ENCODE measurements around the gene RRAGC. TPM values are rescaled to one million over a fixed set of nuclear protein-coding genes. Genes with fewer than 3 reads are reported as not detected.

Gene RRAGC
- total RNA-seq, 6 experiments from 2014 or later, result 7.6 to 16.5 (median 8.6) TPM

- ATAC-seq (peak; percentile 99 to 100 (median 100)), DNase-seq (peak; percentile 97 to 98 (median 98))
- Histone ChIP-seq H3K9me3 (no peaks in the 10 kb centered on the region), H3K36me3 (no peaks in the 10 kb centered on the region), H3K27ac (peak within 1 kb of the TSS in 2 of 3 donors; percentile 44 to 45), H3K4me1 (peaks cover 0 to 16% (median 0%) of the 10 kb centered on the region in 4 donors), H3K4me3 (peak within 1 kb of the TSS; percentile 76 to 89 (median 79)), H3K27me3 (no peaks in the 10 kb centered on the region)
- intact Hi-C loops (cut with DNase I), result no loop called here
- TF ChIP-seq, protein P1, sequence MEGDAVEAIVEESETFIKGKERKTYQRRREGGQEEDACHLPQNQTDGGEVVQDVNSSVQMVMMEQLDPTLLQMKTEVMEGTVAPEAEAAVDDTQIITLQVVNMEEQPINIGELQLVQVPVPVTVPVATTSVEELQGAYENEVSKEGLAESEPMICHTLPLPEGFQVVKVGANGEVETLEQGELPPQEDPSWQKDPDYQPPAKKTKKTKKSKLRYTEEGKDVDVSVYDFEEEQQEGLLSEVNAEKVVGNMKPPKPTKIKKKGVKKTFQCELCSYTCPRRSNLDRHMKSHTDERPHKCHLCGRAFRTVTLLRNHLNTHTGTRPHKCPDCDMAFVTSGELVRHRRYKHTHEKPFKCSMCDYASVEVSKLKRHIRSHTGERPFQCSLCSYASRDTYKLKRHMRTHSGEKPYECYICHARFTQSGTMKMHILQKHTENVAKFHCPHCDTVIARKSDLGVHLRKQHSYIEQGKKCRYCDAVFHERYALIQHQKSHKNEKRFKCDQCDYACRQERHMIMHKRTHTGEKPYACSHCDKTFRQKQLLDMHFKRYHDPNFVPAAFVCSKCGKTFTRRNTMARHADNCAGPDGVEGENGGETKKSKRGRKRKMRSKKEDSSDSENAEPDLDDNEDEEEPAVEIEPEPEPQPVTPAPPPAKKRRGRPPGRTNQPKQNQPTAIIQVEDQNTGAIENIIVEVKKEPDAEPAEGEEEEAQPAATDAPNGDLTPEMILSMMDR (IDR thresholded peaks at IDR 0.05), result peak in 1 of 4 donors; percentile 29
- TF ChIP-seq POLR2A (IDR thresholded peaks at IDR 0.05), result peak; percentile 50
- WGBS (ENCODE audit: insufficient coverage, low coverage, low lambda C conversion rate, missing lambda C conversion rate), result 0% methylated on average over 23 of the region's 69 CpGs
These were observed 13.7 kb upstream of the RRAGC start, which contains the start of gene MYCBP for GRCh38 chr1:38873027-38873969. MYCBP (minus strand) TSS chr1:38873348; CDS start chr1:38873305, 43 bp downstream.

DNA sequence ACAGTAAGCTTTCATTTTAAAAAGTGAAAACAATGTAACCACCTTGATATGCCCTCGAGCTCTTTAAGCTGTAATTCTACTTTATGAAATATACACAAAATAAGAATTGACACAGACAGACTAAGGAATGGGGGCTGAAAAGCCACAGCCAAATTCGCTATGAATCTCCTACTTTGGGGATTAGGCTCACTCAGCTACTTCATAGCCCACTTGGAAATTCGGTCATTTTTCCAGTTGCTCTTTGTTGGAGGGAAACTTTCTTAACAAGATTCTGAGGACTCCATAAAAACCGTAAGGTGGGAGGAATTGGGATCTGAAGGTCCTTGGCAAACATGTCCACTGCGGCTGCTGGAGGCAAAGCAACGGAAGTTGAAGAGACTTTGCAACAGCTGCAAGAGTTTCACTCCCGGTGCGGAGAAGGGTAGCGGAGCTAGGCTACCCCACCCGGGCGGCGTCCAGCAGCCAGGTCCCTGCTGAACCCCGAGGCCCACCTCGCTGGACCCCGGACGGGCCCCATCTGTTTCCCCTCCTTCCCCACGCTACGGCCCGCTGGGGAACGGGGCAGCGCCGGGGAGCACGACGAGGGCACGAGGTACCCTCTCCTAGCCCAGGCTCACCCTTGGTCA is 12.9 kb upstream of the RRAGC start:
- ATAC-seq (peak in 3 of 4 donors; percentile 8 to 20 (median 11)), DNase-seq (no peak)
- peak overlapping the region in 2 of 3 donors; percentile 44 to 45 for H3K27ac ChIP-seq
- H3K9me3 ChIP-seq, result no peaks in the 10 kb centered on the region
- H3K4me1 ChIP-seq, result peaks cover 0 to 16% (median 0%) of the 10 kb centered on the region in 4 donors
- intact Hi-C loops (cut with DNase I), result no loop called here
- peak overlapping the region; percentile 76 to 89 (median 79) for H3K4me3 ChIP-seq
- WGBS (ENCODE audit: insufficient coverage, low coverage, low lambda C conversion rate, missing lambda C conversion rate), result 11% methylated on average over 13 of the region's 25 CpGs
- H3K36me3 ChIP-seq, result no peaks in the 10 kb centered on the region
- TF ChIP-seq, protein P1 (IDR thresholded peaks at IDR 0.05), result no peak
- TF ChIP-seq POLR2A (IDR thresholded peaks at IDR 0.05), result no peak
- H3K27me3 ChIP-seq, result no peaks in the 10 kb centered on the region

- no peak for TF ChIP-seq POLR2A (IDR thresholded peaks at IDR 0.05)
- TF ChIP-seq, protein P1 (IDR thresholded peaks at IDR 0.05), result no peak
- H3K27me3 ChIP-seq, result no peaks in the 10 kb centered on the region
- no peaks in the 10 kb centered on the region for H3K9me3 ChIP-seq
- H3K27ac ChIP-seq, result no peak overlapping the region
- WGBS (ENCODE audit: insufficient coverage, low coverage, low lambda C conversion rate, missing lambda C conversion rate), result 88% methylated on average over 7 of the region's 8 CpGs
- H3K4me3 ChIP-seq, result no peak overlapping the region
- intact Hi-C loops (cut with DNase I), result no loop called here
- H3K36me3 ChIP-seq, result no peaks in the 10 kb centered on the region
- DNase-seq, result no peak
- H3K4me1 ChIP-seq, result peaks cover 0 to 16% (median 0%) of the 10 kb centered on the region in 4 donors
- no peak for ATAC-seq
These were observed 11.4 kb upstream of the RRAGC start for GRCh38 chr1:38870996-38871395.

DNA sequence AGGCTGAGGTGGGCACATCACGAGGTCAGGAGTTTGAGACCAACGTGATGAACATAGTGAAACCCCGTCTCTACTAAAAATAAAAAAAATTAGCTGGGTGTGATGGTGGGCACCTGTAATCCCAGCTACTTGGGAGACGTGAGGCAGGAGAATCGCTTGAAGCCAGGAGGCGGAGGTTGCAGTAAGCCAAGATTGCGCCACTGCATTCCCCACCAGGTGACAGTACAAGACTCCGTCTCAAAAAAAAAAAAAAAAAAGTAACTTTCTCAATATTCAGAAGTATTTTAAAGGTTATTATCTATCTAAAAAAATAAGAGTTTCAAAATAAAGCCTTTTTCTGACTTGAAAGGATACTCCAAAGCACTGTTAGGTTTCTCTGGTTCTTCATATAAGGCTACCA is 7.6 kb upstream of the RRAGC start:
- Histone ChIP-seq H3K36me3 (no peaks in the 10 kb centered on the region), H3K27me3 (no peaks in the 10 kb centered on the region), H3K4me1 (peaks cover 0 to 7% (median 1%) of the 10 kb centered on the region in 4 donors), H3K9me3 (no peaks in the 10 kb centered on the region), H3K27ac (no peak overlapping the region), H3K4me3 (no peak overlapping the region)
- no peak for ATAC-seq
- WGBS (ENCODE audit: insufficient coverage, low coverage, low lambda C conversion rate, missing lambda C conversion rate), result 92% methylated on average over 8 of the region's 8 CpGs
- DNase-seq, result no peak
- TF ChIP-seq POLR2A (IDR thresholded peaks at IDR 0.05), result no peak
- TF ChIP-seq, protein P1 (IDR thresholded peaks at IDR 0.05), result no peak
- intact Hi-C loops (cut with DNase I), result no loop called here

Data from right lobe of liver (tissue), 6 donors.